HL-60/S4 treated with phorbol 12-myristate 13-acetate at 8.2 ng/mL for 4 days and 3 days (cell line): ENCODE measurements around the gene LYRM9.

Experiments
- in situ Hi-C: fragments of 300-500 bp; cut with MboI; formaldehyde crosslinking; loops from 2 replicates; pipeline ENCODE4 v1.15.0; 2022; ENCODE audit warnings: low sequenced_read_pairs

Gene LYRM9

DNA sequence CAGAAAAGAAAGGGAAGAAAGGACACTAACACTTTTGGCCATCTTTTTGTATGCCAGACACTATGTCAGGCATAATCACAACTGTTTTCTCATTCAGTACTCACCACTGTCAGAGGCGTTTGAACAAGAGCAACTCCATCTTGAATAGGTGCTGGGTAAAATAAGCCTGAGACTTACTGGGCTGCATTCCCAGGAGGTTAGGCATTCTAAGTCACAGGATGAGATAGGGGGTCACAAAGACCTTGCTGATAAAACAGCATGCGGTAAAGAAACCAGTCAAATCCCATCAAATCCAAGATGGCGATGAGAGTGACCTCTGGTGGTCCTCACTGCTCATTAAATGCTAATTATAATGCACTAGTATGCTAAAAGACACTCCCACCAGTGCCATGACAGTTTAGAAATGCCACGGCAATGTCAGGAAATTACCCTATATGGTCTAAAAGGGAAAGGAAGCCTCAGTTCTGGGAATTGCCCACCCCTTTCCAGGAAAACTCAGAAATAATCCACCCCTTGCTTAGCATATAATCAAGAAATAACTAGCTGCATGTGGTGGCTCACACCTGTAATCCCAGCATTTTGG is 14.9 kb upstream of the LYRM9 start:
- in situ Hi-C loops: loop anchor here (25.0 kb wide), 1 partner anchor 96 kb away; the partner anchor contains the start of gene NOS2

DNA sequence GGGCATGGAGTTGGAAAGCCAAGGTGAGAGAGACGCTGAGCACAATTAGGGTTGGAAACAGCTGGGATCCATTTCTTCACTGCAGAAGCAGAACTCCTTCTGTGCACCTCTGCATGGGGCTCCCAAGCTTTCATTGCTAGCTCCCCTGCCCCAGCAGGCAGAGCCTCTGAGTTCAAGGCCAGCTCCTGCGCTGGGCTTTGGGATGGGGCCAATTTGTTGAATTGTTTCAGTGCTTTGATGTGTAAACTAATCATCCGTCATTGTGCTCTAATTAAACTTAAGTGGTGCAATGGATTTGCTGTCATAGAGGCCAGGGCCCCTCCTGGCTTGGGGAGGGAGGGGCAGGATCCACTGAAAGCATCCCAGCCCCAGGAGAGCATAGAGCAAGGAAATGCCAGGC is 13.5 kb upstream of the LYRM9 start:
- in situ Hi-C loops: loop anchor here (25.0 kb wide), 1 partner anchor 94 kb away; the partner anchor contains the start of gene NOS2

- in situ Hi-C loops: loop anchor here (25.0 kb wide), 1 partner anchor 94 kb away; the partner anchor contains the start of gene NOS2
Measured at GRCh38 chr17:27906226-27906580, 13.0 kb upstream of the LYRM9 start.

GRCh38 chr17:27905447-27906225 is 12.5 kb upstream of the LYRM9 start:
- in situ Hi-C loops: loop anchor here (25.0 kb wide), 1 partner anchor 93 kb away; the partner anchor contains the start of gene NOS2

- in situ Hi-C loops: loop anchor here (25.0 kb wide), 1 partner anchor 92 kb away; the partner anchor contains the start of gene NOS2
Measured at GRCh38 chr17:27904534-27905446, 11.6 kb upstream of the LYRM9 start.

GRCh38 chr17:27904114-27904513 is 10.9 kb upstream of the LYRM9 start:
- in situ Hi-C loops: loop anchor here (25.0 kb wide), 1 partner anchor 92 kb away; the partner anchor contains the start of gene NOS2

- in situ Hi-C loops: loop anchor here (25.0 kb wide), 1 partner anchor 237 kb away; no protein-coding TSS in a partner anchor
Measured at GRCh38 chr17:27899525-27899924, 6.4 kb upstream of the LYRM9 start.

GRCh38 chr17:27898096-27898495 is 4.9 kb upstream of the LYRM9 start:
- in situ Hi-C loops: loop anchor here (25.0 kb wide), 1 partner anchor 236 kb away; no protein-coding TSS in a partner anchor

DNA sequence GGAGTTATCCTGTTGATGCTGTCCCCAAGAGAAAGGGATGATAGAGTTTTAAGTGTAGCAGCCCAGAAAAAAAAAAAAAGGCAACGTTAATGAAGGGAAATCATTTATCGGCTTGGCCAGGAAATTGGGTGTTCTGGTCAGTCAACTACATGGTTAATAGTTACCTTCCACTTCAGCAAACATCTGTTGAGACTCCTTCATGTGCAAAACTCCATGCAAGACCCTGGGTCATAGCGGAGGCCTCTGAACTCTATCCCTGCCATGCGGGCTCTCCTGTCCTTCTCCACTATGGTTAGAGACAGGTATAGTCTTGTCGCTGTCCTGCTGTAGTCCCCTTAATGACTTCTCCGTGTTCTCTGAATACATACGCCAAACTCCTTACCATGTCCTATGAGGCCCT is 3.5 kb upstream of the LYRM9 start:
- in situ Hi-C loops: loop anchor here (25.0 kb wide), 1 partner anchor 234 kb away; no protein-coding TSS in a partner anchor

DNA sequence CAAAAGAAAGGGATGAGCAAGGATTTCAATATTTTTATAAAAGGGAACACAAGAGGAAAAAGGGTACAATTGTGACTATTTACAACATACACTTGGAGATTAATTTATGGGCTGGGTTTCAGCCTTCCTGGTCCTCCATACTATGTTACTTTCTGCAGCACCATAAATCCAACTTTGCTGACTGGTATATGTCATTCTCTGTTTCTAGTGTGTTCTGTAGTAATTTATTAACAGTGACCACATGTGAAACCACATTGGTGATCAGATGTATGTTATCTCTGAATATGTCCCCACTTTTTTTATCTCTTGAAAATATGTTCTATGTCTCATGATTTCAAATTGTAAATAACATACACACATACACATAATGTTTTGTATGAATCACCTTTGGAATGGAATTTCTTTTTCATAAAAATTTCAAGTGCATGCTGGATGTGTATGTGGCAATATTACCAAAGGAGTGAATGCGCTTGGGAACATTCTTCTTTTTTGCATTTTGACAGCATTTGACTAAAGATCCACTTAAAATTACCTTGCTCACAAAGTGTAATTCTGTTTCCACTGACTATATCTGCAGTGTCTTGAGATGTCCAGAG is 2.9 kb upstream of the LYRM9 start:
- in situ Hi-C loops: loop anchor here (25.0 kb wide), 1 partner anchor 234 kb away; no protein-coding TSS in a partner anchor

GRCh38 chr17:27895123-27895895 is 2.1 kb upstream of the LYRM9 start:
- in situ Hi-C loops: loop anchor here (25.0 kb wide), 1 partner anchor 233 kb away; no protein-coding TSS in a partner anchor

DNA sequence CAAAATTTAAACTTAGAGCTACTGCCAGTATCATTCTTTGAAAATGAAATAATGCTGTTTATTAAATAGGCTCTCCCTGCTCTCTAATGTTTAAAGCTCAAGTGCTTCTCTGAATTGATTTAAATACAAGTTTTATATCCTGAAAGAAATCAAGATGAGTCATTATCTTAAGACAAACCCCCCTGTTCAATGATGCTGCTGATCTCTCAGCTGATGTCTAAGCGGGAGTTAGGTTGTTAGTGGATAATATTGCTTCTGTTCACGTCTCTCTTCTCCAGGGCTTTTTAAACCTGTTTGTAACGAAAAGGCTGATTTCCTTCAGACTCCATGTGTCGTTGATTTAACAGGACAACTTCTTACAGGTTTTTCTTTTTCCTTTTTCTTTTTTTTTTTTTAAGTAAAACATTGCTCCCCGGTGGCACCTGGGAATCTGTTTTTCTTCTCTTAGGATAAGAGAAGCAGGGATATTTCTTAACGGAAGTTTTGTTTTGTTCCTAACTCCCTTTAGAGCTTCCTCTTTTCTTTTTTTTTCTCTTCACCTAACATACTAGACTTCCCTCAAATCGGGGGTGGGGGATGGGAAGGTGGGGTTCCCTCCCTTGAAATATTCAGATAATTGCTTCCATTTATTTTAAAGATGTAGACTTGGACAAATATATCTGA is 807 bp upstream of the LYRM9 start:
- in situ Hi-C loops: loop anchor here (25.0 kb wide), 1 partner anchor 232 kb away; no protein-coding TSS in a partner anchor

- in situ Hi-C loops: loop anchor here (25.0 kb wide), 1 partner anchor 230 kb away; no protein-coding TSS in a partner anchor
Measured at GRCh38 chr17:27892542-27892865, 661 bp downstream of the LYRM9 start.

DNA sequence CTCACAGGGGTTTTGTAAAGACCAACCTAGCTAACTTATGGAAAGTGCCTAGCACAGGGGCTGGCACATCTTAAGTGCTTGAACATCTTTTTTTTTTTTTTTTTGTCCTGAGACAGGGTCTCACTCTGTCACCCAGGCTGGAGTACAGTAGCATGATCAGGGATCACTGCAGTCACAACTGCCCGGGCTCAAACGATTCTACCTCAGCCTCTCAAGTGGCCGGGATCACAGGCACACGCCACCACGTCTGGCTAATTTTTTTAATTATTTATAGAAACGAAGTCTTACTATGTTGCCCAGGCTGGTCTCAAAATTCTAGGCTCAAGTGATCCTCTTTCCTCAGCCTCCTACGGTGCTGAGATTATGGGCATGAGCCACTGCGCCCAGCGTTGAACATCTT is 1.3 kb downstream of the LYRM9 start:
- in situ Hi-C loops: loop anchor here (25.0 kb wide), 1 partner anchor 230 kb away; no protein-coding TSS in a partner anchor

- in situ Hi-C loops: loop anchor here (25.0 kb wide), 1 partner anchor 227 kb away; no protein-coding TSS in a partner anchor
Measured at GRCh38 chr17:27889711-27890251, 3.4 kb downstream of the LYRM9 start.

GRCh38 chr17:27888945-27889344 is 4.2 kb downstream of the LYRM9 start:
- in situ Hi-C loops: loop anchor here (25.0 kb wide), 1 partner anchor 227 kb away; no protein-coding TSS in a partner anchor

DNA sequence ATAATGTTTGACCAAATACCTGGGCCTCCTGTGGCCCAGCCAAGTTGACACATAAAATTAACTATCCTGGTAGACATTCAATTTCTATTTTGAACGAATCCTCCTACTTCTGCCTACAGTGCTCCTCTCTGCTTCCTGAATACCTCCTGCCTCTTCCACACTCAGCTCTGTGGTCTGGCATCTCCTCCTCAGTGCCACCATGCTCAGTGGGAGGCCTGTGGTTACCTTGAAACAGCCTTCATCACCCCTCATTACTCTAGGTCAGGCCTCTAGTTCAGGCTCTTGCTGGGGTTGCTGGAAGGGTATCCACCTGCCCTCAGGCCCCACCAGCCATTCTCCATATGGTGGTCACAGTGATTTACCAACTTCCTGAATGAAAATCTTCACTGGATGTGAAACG is 5.1 kb downstream of the LYRM9 start:
- in situ Hi-C loops: loop anchor here (25.0 kb wide), 1 partner anchor 226 kb away; no protein-coding TSS in a partner anchor

- in situ Hi-C loops: loop anchor here (25.0 kb wide), 1 partner anchor 224 kb away; no protein-coding TSS in a partner anchor
Measured at GRCh38 chr17:27886348-27886906, 6.7 kb downstream of the LYRM9 start.
